NCI-H2171 treated with DMSO at 0.1 percent for 48 hours (cell line): ENCODE measurements around the gene C21orf58.
A peak's percentile ranks its signal among the peaks of the same experiment; 100 is the strongest.

Experiments used
- DNase-seq: peaks from one replicate; lab custom pipeline; 2025; lab: John Stamatoyannopoulos, UW

C21orf58 gene

GRCh38 chr21:46254208-46254975 is 69.3 kb downstream of the C21orf58 start:
- DNase-seq: no peak

DNA sequence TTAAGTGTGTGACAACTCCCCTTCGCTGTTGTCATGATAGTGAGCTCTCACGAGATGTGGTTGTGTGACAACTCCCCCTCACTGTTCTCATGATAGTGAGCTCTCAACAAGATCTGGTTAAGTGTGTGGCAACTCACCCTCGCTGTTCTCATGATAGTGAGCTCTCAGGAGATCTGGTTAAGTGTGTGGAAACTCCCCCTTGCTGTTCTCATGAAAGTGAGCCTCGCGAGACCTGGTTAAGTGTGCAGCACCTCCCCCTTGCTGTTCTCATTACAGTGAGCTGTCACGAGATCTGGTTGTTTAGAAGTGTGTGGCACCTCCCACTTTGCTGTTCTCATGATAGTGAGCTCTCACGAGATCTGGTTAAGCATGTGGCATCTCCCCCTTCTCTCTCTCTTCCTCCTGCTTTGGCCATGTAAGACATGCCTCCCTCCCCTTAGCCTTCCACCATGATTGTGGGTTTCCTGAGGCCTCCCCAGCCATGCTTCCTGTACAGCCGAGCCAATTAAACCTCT is 70.0 kb downstream of the C21orf58 start:
- DNase-seq: peak; percentile 12

DNA sequence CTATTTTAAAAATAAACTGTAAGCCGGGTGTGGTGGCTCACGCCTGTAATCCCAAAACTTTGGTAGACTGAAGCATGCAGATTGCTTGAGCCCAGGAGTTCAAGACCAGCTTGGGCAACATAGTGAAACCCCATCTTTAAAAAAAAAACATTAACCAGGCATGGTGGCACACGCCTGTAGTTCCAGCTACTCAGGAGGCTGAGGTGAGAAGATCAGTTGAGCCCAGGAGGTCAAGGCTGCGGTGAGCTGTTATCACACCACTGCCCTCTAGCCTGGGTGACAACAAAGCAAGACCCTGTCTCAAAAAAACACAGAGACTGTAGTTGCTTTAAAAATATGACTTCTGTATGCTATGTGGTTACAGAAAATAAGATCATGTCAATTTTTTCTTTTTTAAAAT is 70.8 kb downstream of the C21orf58 start:
- DNase-seq: no peak
